Suppressor macrophage treated with lipopolysaccharide for 1 hour (primary cell): ENCODE measurements around the gene NIT1.
A peak's percentile ranks its signal among the peaks of the same experiment; 100 is the strongest.

Source experiments
- DNase-seq, 3 donors: peaks; one replicate each; pipeline ENCODE4 v3.0.0-alpha.2; 2020 to 2022

NIT1 gene

DNA sequence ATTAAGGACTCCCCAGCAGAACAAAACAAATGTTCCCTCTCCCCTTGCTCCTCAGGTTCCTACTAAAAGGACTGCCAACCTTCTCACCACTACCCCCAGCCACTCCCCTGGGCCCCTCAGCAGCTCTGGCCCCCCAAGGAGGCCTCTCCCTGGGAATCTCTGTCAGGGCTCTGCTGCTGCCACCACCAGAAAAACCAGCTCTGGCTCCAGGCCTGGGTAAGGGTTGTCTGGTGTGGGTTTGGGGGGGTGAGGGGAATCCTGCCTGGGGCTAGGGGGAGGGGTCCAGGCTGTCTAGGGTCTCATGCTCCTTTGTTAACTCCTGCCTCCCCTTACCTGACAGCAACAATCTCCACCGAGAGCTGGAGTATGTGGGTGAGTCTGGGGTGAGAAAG, 33.3 kb upstream of the NIT1 start:
- no peak for DNase-seq

DNA sequence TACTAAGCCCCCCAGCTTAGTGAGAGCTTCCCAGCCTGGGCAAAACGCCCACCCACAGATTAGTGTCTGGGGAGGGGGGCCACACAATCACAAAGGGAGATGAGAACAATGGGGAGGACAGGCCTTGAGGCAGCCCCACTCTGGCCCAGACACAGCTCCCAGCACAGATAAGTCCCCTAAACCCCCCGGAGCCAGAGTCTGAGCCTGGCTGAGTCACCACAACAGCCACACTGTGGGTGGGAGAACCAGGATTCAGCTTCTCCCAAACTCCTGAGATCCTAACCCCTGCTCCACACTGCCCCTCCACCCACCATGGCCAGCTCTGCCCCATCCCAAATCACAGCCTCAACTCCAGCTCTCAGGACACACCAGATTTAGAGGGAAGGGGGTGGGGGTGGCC, 32.7 kb upstream of the NIT1 start:
- peak in 1 of 3 donors; percentile 34 for DNase-seq

DNA sequence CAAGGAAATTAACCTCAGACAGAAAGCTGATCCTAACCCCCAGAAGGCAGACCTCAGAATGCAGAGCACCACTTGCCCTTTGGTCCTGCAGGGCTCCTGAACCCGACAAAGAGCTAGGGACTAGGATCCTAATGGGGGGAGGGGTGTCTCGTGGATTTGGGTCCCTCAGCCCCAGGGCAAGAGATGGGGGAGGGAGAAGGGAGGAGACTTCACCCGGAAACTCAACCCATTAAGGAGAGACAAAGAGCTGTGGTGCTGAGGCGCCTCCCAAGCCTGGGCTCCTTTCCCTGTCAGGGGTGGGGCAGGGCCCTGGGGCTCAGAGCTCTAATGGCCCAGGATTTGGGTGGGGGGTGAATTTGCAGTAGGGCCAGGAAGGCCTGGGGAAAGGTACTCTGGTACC, 31.4 kb upstream of the NIT1 start:
- DNase-seq = no peak

DNA sequence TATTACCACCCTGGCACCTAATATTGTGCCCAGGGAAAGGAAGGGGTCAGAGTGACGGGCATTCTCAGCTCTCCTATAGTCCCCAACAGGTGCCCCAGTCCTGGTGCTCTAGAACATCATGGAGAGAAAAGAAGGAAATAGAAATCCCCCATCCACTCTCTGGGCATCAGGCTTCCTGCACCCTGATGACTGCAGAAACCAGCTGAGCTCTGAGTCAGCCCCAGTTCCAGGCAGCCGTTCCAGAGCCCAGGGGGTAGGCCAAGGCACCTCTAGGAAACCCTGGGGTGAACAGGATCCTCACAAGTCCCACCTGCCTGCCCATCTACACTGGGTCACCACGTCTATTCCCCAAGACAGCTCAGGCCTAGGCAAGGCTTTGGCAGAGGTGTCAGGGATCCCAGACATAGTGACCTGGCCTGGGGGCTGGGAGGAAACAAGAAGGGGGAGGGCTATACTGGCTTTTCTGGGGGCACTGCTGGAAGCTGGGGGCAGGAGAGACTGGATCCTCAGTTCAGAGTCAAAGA, 29.3 kb upstream of the NIT1 start:
- peak; percentile 85 to 88 (median 87) for DNase-seq

DNA sequence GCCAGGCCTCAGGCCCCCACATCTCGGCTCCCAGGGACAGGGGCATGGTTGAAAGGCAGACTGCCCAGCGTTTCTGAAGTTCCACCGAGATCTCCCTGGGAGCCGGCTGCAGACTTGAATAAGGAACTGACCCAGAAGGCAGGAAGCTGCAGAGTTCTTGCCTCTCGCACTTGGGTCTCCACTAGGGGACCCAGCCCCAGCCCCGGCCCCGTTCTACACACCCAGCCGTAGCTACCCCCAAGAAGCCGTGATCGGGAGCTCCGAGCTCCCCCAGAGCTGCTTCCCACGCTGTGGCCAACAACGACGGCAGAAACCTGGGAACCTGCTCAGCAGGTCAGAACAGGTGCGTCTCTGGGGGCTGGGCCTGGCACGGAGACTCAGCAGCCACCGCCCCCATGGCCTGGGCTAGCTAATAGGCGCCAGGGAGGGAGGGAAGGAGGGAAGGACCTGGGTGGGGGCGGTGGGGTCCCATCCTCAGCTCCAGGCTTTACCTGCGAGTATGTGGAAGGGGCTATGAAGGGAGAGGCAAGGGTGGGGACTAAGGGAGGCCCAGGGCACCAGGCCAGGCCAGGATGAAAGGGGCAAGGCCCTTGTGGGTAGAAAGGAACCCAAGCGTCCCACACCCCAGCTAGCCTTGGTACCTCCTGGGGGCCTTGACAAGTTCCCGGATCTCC, 28.5 kb upstream of the NIT1 start, which contains the start of gene NECTIN4:
Gene NECTIN4, minus strand, starts transcription at position 308 of the 674 bp plus-strand sequence. Its CDS starts 262 bp downstream, at position 46.
- peak; percentile 61 to 66 (median 62) for DNase-seq

DNA sequence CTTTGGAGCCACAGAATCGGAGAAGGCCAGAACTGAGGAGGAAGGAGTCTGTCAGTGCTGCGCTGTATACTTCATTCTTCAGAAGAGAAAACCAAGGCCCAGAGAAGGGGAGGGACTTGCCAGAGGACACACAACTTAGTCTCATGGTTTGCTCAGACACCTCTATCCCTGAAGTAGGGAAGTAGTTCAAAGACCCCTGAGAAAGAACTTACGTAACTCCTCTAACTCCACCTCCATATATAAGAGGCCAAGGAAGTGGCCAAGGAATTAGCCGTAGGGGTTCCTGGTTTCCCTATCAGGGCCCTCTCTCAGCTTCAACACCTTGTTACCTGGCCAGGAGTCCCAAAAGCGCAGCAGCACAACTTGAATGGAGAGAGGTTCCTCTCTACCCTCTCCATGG, 28.0 kb upstream of the NIT1 start:
- DNase-seq = no peak

DNA sequence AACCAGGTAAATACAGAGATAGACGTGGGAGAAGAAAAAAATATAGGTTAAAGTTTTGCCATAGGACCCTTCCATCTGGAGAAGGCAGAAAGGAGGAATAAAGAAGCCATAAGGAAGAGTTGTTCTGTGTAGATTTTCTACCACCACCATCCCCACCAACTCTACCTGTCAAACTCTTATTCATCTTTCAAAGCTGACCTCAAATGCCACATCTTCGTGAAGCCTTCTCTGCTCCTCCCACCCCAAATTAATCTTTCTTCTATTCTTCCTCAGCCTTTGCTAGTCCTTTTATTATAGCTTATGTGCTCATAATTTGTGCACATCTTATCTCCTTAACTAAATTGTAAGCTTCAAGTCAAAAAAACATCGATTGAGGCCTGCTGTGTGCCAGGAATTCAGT, 27.3 kb upstream of the NIT1 start:
- DNase-seq = no peak

DNA sequence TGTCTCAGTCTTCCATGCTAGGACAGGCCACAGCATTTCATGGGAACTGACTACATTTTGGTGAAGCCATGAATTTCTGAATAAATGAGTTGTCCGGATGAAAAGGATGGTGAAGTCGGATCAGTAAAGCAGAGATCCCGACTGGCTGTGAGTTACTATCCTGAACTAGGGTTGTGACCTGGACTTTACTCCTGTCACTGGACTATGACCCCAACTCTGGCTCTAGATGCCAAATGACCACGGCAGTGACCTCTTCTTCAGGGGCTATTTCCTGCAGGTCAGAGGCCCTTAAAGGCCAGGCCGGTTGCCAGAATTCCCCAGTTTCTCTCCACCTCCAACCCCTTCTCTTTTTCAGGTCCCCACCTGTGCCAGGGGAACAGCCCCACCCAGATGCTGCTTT, 26.8 kb upstream of the NIT1 start:
- no peak for DNase-seq

DNA sequence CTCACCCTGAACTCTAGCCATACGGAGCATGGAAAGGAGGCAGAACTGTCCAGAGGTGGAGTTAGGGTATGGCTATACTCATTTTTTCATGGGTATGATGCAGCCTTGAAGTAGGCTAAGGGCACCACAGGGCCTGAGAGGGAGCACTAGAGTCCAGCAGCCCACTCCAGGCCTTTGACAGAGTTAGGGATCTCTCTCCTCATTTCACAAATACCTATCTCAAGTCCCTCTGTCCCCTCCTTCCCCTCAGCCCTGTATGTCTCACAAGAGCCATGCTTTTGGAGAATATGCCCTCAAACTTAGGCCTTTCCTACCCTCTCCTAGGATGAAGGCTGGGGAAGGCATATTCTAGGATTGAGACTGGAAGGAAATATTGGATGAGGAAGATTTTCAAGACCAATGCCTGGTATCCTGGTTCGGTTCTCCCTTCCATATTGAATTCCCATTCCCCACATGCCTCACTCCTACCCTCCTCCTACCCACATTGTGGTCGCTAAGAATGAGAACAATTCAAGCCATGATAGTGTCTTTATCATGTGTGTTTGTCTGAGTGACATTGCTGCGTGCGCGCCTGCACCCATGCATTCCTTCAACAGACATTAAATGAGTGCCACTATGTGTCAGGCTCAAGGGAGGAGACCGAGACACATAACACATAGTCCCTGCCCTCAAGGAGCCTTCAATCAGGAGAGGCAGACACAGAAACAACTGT, 26.0 kb upstream of the NIT1 start:
- no peak for DNase-seq

DNA sequence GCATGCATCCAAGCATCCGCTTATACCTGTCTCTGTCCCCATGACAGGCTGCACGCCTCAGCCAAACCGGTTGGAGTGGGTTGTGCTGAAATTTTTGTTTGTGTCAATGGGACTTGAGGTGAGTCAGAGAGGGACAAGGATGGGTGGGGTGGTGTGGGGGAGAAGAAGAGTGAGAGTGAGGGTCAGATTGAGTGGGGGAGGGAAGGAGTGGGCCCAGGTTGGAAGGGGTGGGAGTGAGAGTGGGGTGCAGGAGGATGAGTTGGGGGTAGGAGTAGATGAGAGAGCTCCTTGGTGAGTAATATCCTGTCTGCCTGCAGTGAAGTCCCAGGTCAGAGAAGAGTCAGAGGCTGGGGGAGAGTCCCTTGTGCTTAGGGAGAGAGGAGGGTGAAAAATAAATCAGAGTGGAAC, 25.3 kb upstream of the NIT1 start:
- DNase-seq = peak; percentile 74 to 82 (median 75)

DNA sequence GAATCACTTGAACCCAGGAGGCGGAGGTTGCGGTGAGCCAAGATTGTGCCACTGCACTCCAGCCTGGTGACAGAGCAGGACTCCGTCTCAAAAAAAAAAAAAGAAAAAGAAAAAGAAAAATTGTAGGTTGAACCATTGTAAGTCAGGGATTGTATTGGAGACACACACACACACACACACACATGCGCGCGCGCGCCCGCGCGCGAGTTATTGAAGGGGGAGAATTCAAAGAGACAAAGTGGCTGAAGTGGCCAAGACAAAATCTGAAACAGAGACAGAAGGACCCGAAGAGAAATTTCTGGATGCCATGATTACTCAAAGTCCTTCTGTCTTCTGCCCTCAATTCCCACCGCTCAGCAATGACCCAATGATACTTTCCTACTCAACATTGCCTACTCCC, 23.4 kb upstream of the NIT1 start:
- DNase-seq = no peak

DNA sequence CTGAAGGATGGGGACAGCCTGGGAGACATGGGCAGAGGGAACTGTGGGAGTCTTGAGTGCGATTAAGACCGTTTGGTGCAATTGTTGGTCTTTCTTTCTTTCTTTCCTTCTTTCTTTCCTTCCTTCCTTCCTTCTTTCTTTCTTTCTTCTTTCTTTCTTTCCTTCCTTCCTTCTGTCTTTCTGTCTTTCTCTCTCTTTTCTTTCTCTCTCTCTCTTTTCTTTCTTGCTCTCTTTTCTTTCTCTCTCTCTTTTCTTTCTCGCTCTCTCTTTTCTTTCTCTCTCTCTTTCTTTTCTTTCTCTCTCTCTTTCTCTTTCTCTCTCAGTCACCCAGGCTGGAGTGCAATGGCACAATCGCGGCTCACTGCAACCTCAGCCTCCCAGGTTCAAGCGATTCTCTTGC, 22.7 kb upstream of the NIT1 start:
- DNase-seq = no peak

DNA sequence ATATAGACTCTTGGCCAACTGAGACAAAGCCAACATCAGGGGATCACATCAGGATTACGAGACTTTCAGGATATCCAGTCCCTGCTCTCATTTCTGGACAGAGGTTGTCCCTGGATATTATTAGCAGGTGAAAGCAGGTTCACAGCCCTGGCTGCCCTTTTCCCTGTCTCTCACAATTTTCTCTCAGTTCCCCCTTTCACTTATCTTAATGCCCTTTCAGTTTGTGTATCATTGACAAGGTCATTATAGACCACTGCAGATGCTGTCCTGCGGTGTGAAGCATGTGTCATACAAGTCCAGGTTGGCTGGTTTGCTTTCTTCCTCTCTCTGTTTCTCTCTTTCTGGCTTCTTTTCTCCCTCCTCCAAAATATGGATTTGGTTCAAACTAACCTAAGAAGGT, 21.9 kb upstream of the NIT1 start:
- no peak for DNase-seq

DNA sequence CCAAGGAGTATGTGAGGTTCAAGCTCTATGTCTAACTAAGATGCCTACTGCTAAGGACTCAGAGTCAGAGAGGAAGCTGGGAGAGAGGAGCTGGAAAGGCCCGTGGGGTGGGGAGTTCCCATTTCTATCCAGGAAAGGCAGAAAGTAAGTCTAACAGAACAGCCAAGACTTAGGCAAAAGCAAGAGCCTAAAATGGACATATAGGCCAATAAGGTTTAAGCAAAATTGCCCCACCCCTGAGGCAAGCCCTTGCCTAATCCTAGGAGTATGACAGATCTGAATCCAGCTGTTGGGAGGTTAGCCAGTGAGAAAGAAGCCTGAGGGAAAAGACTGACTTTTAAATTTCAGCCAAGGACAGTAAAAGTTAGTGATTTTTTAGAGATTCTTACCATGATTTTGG, 21.4 kb upstream of the NIT1 start:
- peak; percentile 91 to 96 (median 93) for DNase-seq

DNA sequence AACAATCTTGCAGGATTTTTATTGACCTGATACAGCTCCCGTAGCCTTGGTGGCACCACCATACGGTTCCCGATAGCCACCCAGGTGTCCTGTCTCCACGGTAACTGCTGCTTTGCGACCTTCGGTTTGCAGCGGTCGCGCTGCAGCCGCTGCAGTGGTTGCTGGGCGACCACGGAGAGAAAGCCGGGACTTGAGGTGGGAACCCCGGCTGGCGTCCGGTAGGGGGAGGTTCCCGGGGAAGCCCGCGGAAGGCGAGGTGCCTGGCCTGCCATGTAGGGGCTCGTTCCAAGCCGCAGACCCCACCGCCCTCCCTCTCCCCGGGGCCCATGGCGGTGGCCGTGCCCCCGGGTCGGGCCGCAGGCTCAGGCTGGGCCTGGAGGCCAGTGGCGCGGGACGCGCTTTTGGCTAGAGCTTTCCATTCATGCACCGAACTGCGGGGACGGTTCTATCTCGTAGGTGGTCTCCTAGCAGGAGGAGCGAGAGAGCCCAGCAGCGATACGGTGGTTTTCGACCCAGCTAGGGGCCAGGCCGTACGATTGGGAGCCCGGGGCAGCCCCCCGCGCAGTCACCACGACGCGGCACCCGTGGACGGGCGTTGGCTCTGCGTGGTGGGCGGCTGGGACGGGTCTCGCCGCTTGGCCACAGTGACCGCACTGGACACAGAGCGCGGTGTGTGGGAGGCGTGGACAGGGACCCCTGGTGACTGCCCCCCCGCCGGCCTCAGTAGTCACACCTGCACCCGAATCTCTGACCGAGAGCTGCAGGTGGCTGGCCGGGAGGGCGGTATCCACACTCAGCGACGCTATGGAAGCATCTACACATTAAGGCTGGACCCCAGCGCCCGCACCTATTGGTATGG, 19.5 kb upstream of the NIT1 start, which contains the start of gene KLHDC9:
Gene KLHDC9, plus strand, starts transcription at position 152 of the 859 bp plus-strand sequence. Its CDS starts 175 bp downstream, at position 327.
- DNase-seq = peak in 1 of 3 donors; percentile 63

DNA sequence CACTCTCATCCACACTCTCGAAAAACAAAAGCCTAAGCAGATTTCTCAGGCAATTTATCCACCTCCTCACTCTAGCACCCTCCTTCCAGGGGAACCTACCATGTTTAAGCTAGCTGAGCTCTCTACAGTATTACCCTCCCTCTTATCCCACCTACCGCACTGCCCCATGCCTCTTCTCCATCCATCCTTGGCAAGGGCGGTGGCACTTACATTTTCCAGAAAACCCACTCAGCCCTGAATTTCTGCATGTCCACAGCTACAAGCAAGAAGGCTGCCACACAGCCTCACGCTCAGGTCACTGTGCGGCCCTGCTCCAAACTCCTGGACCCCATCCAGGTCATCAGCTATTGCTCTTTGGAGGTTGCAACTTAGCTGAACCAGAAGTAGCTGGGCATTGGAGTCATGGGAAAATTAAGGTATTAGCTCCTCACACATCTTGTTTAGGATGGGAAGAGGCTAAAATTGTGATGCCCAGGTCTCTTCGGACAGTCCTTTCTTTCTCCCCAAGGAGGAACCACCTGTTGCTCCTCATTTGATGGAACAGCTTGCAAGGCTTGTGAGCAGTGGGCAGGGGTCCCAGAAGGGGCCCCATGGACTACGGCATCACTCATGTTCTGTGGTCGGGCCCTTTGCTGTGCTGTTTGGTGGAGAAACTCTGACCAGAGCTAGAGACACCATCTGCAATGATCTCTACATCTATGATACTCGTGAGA, 18.7 kb upstream of the NIT1 start:
- no peak for DNase-seq

DNA sequence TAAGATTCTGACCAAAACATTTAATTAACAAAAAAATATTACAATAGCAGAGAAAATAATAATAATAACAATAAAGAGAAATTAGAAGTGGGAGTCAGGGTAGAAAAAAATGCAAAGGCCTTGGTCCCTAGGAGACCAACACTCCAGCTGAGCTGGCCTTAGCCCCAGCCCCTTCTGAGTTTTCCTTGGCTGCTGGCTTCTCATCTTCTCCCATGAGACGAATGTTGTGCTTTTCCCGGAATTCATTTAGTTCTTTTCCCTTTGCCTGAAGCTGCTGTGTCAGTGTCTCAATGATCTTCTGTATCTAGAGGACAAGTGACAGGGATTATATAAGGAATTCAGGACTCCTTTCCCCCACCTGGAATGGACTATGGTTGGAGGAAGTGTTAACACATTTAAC, 17.3 kb upstream of the NIT1 start:
- DNase-seq = no peak

DNA sequence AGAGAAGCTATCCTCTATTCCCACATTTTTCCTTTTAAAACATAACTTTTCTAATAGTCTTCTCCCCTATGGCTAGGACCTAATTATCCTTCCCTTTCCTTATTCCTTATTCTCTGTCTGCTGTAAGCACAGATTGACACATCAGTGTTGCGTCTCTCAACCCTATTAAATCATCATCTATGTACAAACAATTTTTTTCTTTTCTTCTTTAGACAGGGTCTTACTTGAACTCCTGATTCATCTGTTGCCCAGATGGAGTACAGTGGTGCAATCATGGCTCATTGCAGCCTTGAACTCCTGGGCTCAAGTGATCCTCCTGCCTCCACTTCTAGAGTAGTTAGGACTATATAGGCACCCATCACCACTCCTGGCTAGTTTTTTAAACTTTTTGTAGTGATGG, 11.5 kb upstream of the NIT1 start:
- DNase-seq = no peak

DNA sequence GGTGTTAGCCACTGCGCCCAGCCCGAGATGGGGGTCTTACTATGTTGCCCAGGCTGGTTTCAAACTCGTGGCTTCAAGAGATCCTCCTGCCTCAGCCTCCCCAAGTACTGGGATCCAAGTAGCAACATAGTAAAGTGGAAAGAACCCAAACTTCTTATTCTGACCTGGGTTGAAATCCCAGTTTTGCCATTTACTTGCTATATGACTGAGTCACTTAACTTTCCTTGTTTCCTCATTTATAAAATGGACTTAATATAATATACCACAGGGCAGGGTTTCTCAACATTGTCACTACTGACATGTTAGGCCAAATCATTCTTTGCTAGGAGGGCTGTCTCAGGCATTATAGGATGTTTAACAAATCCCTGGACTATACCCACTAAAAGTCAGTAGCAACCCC, 6.8 kb upstream of the NIT1 start:
- DNase-seq = peak; percentile 53 to 82 (median 79)

DNA sequence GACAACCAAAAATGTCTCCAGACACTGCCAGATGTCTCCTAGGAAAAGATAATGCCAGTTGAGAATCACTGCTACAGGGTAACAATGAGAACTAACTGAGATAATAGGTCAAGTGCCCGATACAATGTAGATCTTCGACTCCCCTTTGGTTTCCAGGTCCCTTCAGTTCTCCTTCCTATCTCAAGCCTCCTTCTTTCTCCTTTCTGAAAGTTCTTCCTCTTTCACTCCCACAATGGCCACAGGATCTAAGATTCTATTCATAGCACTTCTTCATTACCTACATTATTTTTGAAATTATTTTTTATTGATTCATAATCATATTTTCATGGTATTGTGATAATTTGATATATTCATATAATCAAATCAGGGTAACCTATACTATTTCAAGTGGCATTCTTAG, 6.4 kb upstream of the NIT1 start:
- DNase-seq = peak; percentile 32 to 52 (median 46)

DNA sequence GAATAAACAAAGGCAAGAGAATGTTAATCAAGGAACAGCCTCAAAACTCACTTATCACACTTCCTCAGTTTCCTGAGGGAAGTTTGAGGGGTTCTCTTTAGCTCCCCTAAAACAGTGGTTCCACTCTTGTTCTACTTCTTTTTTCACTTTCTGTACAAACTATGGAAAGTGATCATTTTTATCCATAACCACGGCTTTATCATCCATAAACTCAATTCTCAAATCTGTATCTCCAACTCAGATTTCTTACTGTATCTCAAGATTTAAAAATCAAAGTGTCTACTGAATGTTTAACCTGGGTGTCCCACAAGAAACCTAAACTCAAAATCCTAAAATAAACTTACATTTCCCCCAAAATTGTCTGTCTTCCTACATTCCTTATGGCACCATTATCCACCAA, 4.0 kb upstream of the NIT1 start:
- no peak for DNase-seq

DNA sequence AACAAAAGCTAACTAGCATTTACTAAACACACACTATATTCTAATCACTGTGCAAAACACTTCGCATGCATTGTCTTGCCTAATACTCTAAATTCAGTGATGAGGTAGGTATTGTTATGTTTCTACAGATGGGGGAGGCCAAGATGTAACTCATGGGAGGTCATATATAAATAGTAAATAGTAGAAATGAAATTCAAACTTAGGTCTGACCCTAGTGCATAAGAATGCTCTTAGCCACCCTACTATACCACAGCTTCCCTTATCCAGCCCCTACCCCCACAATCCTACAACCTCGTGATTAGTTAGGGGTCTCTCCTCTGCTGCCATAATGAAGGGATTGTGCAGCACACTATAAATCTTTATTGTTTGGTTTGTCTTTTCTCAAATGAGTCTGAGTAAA, 3.3 kb upstream of the NIT1 start:
- DNase-seq = no peak
